ENCODE data around the gene FAM117B. TPM values are rescaled to one million over a fixed set of nuclear protein-coding genes. Genes with fewer than 3 reads are reported as not detected.

Gene FAM117B
- total and polyA plus RNA-seq, 2 of the 8 experiments (the other 6 are each of a cell fraction or from before 2014, with no cell fraction given) = 3.9 to 22.6 TPM

DNA sequence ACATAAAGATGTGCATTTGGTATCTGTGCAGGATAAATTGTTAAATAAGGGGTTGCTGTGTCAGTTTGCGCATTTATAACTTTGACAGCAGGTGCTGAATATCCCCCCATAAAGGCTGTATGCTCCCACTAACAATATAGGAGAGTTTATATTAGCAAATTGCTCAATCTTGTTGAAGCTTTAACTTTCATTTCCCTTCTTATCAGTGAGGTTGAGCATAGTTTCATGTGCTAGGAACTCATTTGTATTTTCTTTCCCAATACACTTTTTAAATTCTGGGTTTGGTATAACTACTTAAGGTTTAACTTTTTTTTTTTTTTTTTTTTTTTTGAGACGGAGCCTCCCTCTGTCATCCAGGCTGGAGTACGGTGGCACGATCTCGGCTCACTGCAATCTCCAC lies 89.0 kb downstream of the FAM117B start (continued):
- TF ChIP-seq, protein P1, sequence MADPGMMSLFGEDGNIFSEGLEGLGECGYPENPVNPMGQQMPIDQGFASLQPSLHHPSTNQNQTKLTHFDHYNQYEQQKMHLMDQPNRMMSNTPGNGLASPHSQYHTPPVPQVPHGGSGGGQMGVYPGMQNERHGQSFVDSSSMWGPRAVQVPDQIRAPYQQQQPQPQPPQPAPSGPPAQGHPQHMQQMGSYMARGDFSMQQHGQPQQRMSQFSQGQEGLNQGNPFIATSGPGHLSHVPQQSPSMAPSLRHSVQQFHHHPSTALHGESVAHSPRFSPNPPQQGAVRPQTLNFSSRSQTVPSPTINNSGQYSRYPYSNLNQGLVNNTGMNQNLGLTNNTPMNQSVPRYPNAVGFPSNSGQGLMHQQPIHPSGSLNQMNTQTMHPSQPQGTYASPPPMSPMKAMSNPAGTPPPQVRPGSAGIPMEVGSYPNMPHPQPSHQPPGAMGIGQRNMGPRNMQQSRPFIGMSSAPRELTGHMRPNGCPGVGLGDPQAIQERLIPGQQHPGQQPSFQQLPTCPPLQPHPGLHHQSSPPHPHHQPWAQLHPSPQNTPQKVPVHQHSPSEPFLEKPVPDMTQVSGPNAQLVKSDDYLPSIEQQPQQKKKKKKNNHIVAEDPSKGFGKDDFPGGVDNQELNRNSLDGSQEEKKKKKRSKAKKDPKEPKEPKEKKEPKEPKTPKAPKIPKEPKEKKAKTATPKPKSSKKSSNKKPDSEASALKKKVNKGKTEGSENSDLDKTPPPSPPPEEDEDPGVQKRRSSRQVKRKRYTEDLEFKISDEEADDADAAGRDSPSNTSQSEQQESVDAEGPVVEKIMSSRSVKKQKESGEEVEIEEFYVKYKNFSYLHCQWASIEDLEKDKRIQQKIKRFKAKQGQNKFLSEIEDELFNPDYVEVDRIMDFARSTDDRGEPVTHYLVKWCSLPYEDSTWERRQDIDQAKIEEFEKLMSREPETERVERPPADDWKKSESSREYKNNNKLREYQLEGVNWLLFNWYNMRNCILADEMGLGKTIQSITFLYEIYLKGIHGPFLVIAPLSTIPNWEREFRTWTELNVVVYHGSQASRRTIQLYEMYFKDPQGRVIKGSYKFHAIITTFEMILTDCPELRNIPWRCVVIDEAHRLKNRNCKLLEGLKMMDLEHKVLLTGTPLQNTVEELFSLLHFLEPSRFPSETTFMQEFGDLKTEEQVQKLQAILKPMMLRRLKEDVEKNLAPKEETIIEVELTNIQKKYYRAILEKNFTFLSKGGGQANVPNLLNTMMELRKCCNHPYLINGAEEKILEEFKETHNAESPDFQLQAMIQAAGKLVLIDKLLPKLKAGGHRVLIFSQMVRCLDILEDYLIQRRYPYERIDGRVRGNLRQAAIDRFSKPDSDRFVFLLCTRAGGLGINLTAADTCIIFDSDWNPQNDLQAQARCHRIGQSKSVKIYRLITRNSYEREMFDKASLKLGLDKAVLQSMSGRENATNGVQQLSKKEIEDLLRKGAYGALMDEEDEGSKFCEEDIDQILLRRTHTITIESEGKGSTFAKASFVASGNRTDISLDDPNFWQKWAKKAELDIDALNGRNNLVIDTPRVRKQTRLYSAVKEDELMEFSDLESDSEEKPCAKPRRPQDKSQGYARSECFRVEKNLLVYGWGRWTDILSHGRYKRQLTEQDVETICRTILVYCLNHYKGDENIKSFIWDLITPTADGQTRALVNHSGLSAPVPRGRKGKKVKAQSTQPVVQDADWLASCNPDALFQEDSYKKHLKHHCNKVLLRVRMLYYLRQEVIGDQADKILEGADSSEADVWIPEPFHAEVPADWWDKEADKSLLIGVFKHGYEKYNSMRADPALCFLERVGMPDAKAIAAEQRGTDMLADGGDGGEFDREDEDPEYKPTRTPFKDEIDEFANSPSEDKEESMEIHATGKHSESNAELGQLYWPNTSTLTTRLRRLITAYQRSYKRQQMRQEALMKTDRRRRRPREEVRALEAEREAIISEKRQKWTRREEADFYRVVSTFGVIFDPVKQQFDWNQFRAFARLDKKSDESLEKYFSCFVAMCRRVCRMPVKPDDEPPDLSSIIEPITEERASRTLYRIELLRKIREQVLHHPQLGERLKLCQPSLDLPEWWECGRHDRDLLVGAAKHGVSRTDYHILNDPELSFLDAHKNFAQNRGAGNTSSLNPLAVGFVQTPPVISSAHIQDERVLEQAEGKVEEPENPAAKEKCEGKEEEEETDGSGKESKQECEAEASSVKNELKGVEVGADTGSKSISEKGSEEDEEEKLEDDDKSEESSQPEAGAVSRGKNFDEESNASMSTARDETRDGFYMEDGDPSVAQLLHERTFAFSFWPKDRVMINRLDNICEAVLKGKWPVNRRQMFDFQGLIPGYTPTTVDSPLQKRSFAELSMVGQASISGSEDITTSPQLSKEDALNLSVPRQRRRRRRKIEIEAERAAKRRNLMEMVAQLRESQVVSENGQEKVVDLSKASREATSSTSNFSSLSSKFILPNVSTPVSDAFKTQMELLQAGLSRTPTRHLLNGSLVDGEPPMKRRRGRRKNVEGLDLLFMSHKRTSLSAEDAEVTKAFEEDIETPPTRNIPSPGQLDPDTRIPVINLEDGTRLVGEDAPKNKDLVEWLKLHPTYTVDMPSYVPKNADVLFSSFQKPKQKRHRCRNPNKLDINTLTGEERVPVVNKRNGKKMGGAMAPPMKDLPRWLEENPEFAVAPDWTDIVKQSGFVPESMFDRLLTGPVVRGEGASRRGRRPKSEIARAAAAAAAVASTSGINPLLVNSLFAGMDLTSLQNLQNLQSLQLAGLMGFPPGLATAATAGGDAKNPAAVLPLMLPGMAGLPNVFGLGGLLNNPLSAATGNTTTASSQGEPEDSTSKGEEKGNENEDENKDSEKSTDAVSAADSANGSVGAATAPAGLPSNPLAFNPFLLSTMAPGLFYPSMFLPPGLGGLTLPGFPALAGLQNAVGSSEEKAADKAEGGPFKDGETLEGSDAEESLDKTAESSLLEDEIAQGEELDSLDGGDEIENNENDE (IDR thresholded peaks at IDR 0.05; ENCODE audit: insufficient replicate concordance, low read length) = no peak
- no peak for TF ChIP-seq PHF8 (conservative IDR thresholded peaks at IDR 0.05; ENCODE audit: low read depth, low read length)
- no peak for TF ChIP-seq RBBP5 (IDR thresholded peaks at IDR 0.05; ENCODE audit: borderline replicate concordance, low read depth, low read length)
- no peak for TF ChIP-seq MAX (IDR thresholded peaks at IDR 0.05)
- no peak for TF ChIP-seq EP300 (IDR thresholded peaks at IDR 0.05; ENCODE audit: borderline replicate concordance in 1 of 2, low read depth in 2 of 2, low read length in 2 of 2)
- TF ChIP-seq POLR2AphosphoS5 (IDR thresholded peaks at IDR 0.05; ENCODE audit: low read depth, low read length) = no peak
- no peak for TF ChIP-seq BCL11A (IDR thresholded peaks at IDR 0.05; ENCODE audit: low read depth in 2 of 2, low read length in 2 of 2)
- no peak for TF ChIP-seq KDM4A (IDR thresholded peaks at IDR 0.05; ENCODE audit: low read depth, low read length, severe bottlenecking)
- TF ChIP-seq, protein P2, sequence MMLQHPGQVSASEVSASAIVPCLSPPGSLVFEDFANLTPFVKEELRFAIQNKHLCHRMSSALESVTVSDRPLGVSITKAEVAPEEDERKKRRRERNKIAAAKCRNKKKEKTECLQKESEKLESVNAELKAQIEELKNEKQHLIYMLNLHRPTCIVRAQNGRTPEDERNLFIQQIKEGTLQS (IDR thresholded peaks at IDR 0.05; ENCODE audit: insufficient read depth, low read depth, low read length) = no peak
- TF ChIP-seq JUND (IDR thresholded peaks at IDR 0.05; ENCODE audit: low read length) = no peak
- TF ChIP-seq ASH2L (IDR thresholded peaks at IDR 0.05; ENCODE audit: low read length) = no peak

Measured in H1 (cell line).